Left ventricle myocardium inferior (tissue), 1 donor: ENCODE data around the gene TRERF1. TPM values are rescaled to one million over a fixed set of nuclear protein-coding genes. Genes with fewer than 3 reads are reported as not detected.
"Not testable (repeated sequence)": the region's sequence is repeated elsewhere in the genome, so short reads cannot be mapped to it uniquely, and the experiment has no call there.

Source experiments
- DNase-seq: peaks from one replicate; pipeline ENCODE4 v3.0.0-alpha.2; 2020
- H3K27ac ChIP-seq: fragments of 200-600 bp; replicated peaks from 2 replicates; pipeline ENCODE4 v1.8.0; 2021
- H3K27me3 ChIP-seq: fragments of 200-600 bp; 2 replicates; pipeline ENCODE4 v1.8.0; 2021; ENCODE audit warnings: low read depth
- H3K36me3 ChIP-seq: fragments of 200-600 bp; 2 replicates; pipeline ENCODE4 v1.8.0; 2021
- H3K4me1 ChIP-seq: fragments of 200-600 bp; 2 replicates; pipeline ENCODE4 v1.8.0; 2021
- H3K4me3 ChIP-seq: fragments of 200-600 bp; 2 replicates; pipeline ENCODE4 v1.8.0; 2021; ENCODE audit warnings: mild to moderate bottlenecking, moderate library complexity
- H3K9me3 ChIP-seq: fragments of 200-600 bp; replicated peaks from 2 replicates; pipeline ENCODE4 v1.8.0; 2021
- intact Hi-C: fragments of 100-400 bp; cut with micrococcal nuclease; formaldehyde crosslinking; loops from one replicate; pipeline ENCODE4 v1.11.0; 2022
- total RNA-seq: library from RNA; stranded (reverse); fragmentation: NEBNext Ultra II Directional; extraction: Animal tissue kit (Norgen Biotek cat#: 25700); gene quantifications from one replicate; pipeline ENCODE4 v1.2.1, GENCODE V29; 2021
- TF ChIP-seq, protein P1 (sequence below): fragments of 200-600 bp; IDR thresholded peaks from 2 replicates; pipeline ENCODE4 v1.8.0; 2021; ENCODE audit warnings: antibody characterized with exemption, mild to moderate bottlenecking, borderline replicate concordance
- donor health status: DM: no; HTN: yes; CAD: no; lungs with severe emphysema.

Gene TRERF1
- total RNA-seq, 1 donor from 2014 or later: 1.4 TPM

DNA sequence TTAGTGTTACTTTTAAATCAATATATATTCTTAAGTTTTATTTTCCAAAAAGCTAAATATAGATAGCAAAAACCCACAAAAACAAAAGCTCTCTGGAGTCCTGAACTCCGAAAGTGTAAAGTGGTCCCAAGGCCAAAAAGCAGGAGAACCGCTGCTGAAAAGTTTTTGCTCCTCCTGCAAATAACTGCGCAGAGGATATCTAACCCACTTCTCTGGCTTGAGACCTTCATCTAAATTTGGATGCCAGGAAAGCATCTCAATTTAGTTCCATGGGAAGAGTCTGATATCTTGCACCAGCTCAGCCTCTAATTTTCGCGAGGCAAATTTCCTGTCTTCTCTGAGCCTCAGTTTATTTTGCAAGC is 234.6 kb downstream of the TRERF1 start:
- intact Hi-C loops: no loop called here
- H3K4me1 ChIP-seq: peaks cover 35% of the 10 kb centered on the region
- H3K27me3 ChIP-seq: no peaks in the 10 kb centered on the region
- TF ChIP-seq, protein P1, sequence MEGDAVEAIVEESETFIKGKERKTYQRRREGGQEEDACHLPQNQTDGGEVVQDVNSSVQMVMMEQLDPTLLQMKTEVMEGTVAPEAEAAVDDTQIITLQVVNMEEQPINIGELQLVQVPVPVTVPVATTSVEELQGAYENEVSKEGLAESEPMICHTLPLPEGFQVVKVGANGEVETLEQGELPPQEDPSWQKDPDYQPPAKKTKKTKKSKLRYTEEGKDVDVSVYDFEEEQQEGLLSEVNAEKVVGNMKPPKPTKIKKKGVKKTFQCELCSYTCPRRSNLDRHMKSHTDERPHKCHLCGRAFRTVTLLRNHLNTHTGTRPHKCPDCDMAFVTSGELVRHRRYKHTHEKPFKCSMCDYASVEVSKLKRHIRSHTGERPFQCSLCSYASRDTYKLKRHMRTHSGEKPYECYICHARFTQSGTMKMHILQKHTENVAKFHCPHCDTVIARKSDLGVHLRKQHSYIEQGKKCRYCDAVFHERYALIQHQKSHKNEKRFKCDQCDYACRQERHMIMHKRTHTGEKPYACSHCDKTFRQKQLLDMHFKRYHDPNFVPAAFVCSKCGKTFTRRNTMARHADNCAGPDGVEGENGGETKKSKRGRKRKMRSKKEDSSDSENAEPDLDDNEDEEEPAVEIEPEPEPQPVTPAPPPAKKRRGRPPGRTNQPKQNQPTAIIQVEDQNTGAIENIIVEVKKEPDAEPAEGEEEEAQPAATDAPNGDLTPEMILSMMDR: no peak
- DNase-seq: no peak
- H3K36me3 ChIP-seq: peaks cover 20% of the 10 kb centered on the region
- peak overlapping the region; percentile 82 for H3K27ac ChIP-seq
- H3K4me3 ChIP-seq: peak overlapping the region; percentile 78
- H3K9me3 ChIP-seq: no peaks in the 10 kb centered on the region

DNA sequence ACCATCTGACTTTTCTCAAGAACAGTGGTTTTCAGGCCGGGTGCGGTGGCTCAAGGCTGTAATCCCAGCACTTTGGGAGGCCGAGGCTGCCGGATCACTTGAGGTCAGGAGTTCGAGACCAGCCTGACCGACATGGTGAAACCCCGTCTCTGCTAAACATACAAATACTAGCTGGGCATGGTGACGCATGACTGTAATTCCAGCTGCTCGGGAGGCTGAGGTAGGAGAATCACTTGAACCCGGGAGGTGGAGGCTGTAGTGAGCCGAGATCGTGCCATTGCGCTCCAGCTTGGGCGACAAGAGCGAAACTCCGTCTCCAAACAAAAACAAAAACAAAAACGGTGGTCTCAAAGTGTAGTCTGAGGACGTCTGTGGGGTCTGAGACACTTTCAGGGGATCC is 235.2 kb downstream of the TRERF1 start:
- DNase-seq, intact Hi-C loops, H3K27ac ChIP-seq, H3K27me3 ChIP-seq, H3K9me3 ChIP-seq: not testable (repeated sequence)
- H3K4me1 ChIP-seq: peaks cover 35% of the 10 kb centered on the region
- peaks cover 27% of the 10 kb centered on the region for H3K36me3 ChIP-seq
- peak overlapping the region; percentile 78 for H3K4me3 ChIP-seq

DNA sequence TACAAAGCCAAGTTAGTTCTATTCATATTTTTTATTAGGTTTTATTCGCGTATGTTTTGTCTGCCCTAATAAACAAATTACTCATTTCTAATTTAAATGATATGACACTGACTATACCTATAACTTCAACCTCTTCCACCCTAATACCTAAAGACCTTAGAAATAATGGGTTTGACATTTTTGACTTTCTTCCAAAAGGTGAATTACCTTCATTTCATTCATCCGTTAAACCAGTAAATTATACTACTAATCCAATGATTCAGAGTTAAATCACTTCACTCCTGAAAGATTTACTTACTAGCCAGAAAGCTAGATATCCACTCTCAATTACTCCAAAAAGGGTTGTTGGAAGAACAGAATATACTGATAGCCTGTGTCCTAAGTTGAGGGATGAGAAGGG is 239.3 kb downstream of the TRERF1 start:
- Histone ChIP-seq H3K27ac (no peak overlapping the region), H3K27me3 (no peaks in the 10 kb centered on the region), H3K9me3 (no peaks in the 10 kb centered on the region), H3K4me1 (peaks cover 39% of the 10 kb centered on the region), H3K4me3 (no peak overlapping the region), H3K36me3 (peaks cover 65% of the 10 kb centered on the region)
- TF ChIP-seq, protein P1: no peak
- DNase-seq: no peak
- intact Hi-C loops: no loop called here

DNA sequence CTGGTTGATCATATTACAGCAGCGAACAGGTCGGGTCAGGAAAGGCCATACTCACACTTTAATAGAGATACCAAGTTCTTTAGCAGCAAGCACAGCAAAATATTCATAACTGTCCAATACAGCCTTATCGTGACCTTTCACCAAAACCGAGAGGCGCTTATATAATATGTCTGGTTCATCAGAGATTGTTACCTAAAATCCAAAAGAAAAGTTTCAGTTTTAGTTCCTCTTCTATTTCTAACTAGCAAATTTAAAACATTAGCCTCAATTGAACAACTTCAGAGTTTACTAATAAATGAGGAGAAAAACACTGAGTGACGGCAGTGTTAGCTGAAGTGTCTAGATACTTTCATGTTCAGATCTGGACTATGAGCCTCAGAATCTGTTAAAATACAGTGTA is 240.0 kb downstream of the TRERF1 start:
- no peak overlapping the region for H3K27ac ChIP-seq
- TF ChIP-seq, protein P1: no peak
- H3K4me1 ChIP-seq: peaks cover 32% of the 10 kb centered on the region
- peaks cover 72% of the 10 kb centered on the region for H3K36me3 ChIP-seq
- DNase-seq: no peak
- no peaks in the 10 kb centered on the region for H3K27me3 ChIP-seq
- H3K4me3 ChIP-seq: no peak overlapping the region
- H3K9me3 ChIP-seq: no peaks in the 10 kb centered on the region
- intact Hi-C loops: no loop called here

DNA sequence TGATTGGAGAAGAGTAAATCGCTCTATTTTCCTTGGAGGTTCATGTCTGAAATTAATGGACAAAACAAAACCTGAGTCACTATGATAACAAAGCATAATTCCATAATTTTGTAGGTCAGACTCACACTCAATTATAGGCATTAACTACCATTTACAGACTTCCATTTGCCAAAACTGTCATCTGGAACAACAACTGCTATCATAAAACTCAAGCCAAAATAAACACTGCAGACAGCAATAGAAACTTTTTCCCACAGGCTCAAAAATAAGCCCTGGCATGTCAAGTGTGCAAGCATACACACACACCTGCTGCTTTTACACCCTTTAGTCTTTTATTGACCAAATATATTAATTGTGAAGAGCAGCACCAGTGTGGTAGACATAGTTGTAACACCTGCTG is 241.2 kb downstream of the TRERF1 start:
- H3K36me3 ChIP-seq: peaks cover 83% of the 10 kb centered on the region
- intact Hi-C loops: no loop called here
- H3K27ac ChIP-seq: no peak overlapping the region
- DNase-seq: no peak
- no peaks in the 10 kb centered on the region for H3K27me3 ChIP-seq
- H3K9me3 ChIP-seq: no peaks in the 10 kb centered on the region
- no peak overlapping the region for H3K4me3 ChIP-seq
- H3K4me1 ChIP-seq: peaks cover 20% of the 10 kb centered on the region
- TF ChIP-seq, protein P1: no peak

DNA sequence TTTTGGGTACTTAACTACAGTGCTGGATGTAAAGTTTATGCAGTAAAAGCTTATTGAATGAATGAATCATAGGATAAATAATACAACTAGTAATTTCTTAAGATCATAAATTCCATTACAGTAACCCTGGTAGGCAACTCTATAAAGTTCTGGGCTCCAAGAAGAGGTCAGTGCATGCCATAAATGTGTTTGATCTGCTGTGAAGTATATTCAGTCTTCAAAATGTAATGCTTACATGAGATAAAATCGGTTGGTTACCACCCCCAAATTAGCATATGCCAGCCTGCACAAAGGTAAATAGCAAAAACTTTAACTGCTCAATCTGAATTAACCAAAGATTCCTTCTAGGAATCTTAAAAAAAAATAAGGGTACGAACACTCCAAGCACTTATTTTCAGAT is 244.2 kb downstream of the TRERF1 start:
- DNase-seq, H3K4me1 ChIP-seq, H3K4me3 ChIP-seq, H3K27ac ChIP-seq, H3K9me3 ChIP-seq, H3K27me3 ChIP-seq, intact Hi-C loops: not testable (repeated sequence)
- peaks cover 91% of the 10 kb centered on the region for H3K36me3 ChIP-seq

DNA sequence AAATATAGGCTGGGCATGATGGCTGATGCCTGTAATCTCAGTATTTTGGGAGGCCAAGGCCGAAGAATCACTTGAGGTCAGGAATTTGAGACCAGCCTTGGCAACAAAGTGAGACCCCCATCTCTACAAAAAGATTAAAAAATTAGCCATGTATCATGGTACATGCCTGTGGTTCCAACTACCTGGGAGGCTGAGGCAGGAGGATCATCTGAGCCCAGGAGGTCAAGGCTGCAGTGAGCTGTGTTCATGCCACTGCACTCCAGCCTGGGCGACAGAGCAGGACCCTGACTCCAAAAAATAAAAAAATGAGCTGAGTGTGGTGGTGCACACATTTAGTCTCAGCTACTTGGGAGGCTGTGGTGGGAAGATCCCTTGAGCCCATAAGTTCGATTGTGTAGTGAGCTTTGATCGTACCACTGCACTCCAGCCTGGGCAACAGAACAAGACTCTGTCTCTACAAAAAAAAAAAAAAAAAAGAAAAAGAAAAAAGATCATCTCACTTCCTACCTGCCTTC is 246.9 kb downstream of the TRERF1 start:
- no peak overlapping the region for H3K27ac ChIP-seq
- TF ChIP-seq, protein P1: no peak
- H3K36me3 ChIP-seq: peaks cover 72% of the 10 kb centered on the region
- DNase-seq: no peak
- intact Hi-C loops: no loop called here
- H3K9me3 ChIP-seq: no peaks in the 10 kb centered on the region
- no peaks in the 10 kb centered on the region for H3K27me3 ChIP-seq
- peaks cover 4% of the 10 kb centered on the region for H3K4me1 ChIP-seq
- H3K4me3 ChIP-seq: no peak overlapping the region
